Measurements from ENCODE around the gene RTN4RL1.

RTN4RL1 gene

GRCh38 chr17:2059547-2060384 is 34.6 kb upstream of the RTN4RL1 start:
- no peak for DNase-seq (ENCODE audit: low read depth)

- DNase-seq (ENCODE audit: low read depth): peak; percentile 48
Observed at GRCh38 chr17:2058586-2059546, 33.7 kb upstream of the RTN4RL1 start.

- DNase-seq (ENCODE audit: low read depth): no peak
Observed at GRCh38 chr17:2057760-2058585, 32.8 kb upstream of the RTN4RL1 start.

- DNase-seq (ENCODE audit: low read depth): no peak
Observed at GRCh38 chr17:2057175-2057759, 32.1 kb upstream of the RTN4RL1 start.

- DNase-seq (ENCODE audit: low read depth): no peak
Observed at GRCh38 chr17:2056206-2057174, 31.4 kb upstream of the RTN4RL1 start.

GRCh38 chr17:2055292-2056205 is 30.4 kb upstream of the RTN4RL1 start:
- DNase-seq (ENCODE audit: low read depth): no peak

GRCh38 chr17:2054512-2055291 is 29.6 kb upstream of the RTN4RL1 start, which contains the start of gene HIC1:
HIC1 (plus strand) TSS chr17:2055103; CDS start chr17:2056691, 1,588 bp downstream.
- DNase-seq (ENCODE audit: low read depth): no peak

GRCh38 chr17:2054262-2054511 is 29.1 kb upstream of the RTN4RL1 start:
- DNase-seq (ENCODE audit: low read depth): no peak

GRCh38 chr17:2053380-2054261 is 28.5 kb upstream of the RTN4RL1 start:
- no peak for DNase-seq (ENCODE audit: low read depth)

- no peak for DNase-seq (ENCODE audit: low read depth)
Observed at GRCh38 chr17:2051933-2052559, 26.9 kb upstream of the RTN4RL1 start.

- DNase-seq (ENCODE audit: low read depth): no peak
Observed at GRCh38 chr17:2051061-2051932, 26.2 kb upstream of the RTN4RL1 start.

GRCh38 chr17:2050300-2051060 is 25.3 kb upstream of the RTN4RL1 start:
- no peak for DNase-seq (ENCODE audit: low read depth)

GRCh38 chr17:2049333-2050299 is 24.5 kb upstream of the RTN4RL1 start:
- DNase-seq (ENCODE audit: low read depth): no peak

GRCh38 chr17:2048805-2049204 is 23.7 kb upstream of the RTN4RL1 start:
- no peak for DNase-seq (ENCODE audit: low read depth)
